ENCODE results near the gene ABR. TPM values are rescaled to one million over a fixed set of nuclear protein-coding genes. Genes with fewer than 3 reads are reported as not detected.

Gene ABR
- polyA plus RNA-seq, 3 donors = 19.8 to 160 (median 26.0) TPM

GRCh38 chr17:1162116-1162855 lies 17.5 kb downstream of the ABR start:
- no peaks in the 10 kb centered on the region for H3K27me3 Mint-ChIP-seq (ENCODE audit: low read depth in 3 of 3)
- no peak for DNase-seq
- 97% methylated on average over 10 of the region's 16 CpGs for WGBS (ENCODE audit: insufficient coverage)
- Histone ChIP-seq H3K4me2 (replicated peaks; ENCODE audit: extremely low read depth, low read length, poor library complexity, severe bottlenecking) (no peak overlapping the region), H3K9ac (ENCODE audit: insufficient read depth, low read length, poor library complexity, severe bottlenecking) (no peak overlapping the region), H3K27ac (ENCODE audit: low read depth in 1 of 2, low read length in 2 of 2) (no peak overlapping the region), H3K9me3 (replicated peaks in 1 of 2; ENCODE audit: control insufficient read depth in 1 of 2, insufficient read depth in 1 of 2, low read length in 2 of 2) (peaks cover 0 to 5% of the 10 kb centered on the region in 2 donors), H3K4me3 (replicated peaks in 1 of 3; ENCODE audit: low read depth in 2 of 3, low read length in 3 of 3) (no peak overlapping the region), H3K36me3 (replicated peaks in 1 of 2; ENCODE audit: control insufficient read depth in 1 of 2, insufficient read depth in 2 of 2, low read length in 2 of 2) (peaks cover 2 to 7% of the 10 kb centered on the region in 2 donors), H2AFZ (ENCODE audit: insufficient read depth, low read depth, low read length, poor library complexity, severe bottlenecking) (no peak overlapping the region), H3K79me2 (ENCODE audit: insufficient read depth, low read length) (peaks cover 78% of the 10 kb centered on the region), H4K20me1 (ENCODE audit: insufficient read depth, low read length) (peaks cover 93% of the 10 kb centered on the region), H3K27me3 (ENCODE audit: control insufficient read depth in 2 of 2, insufficient read depth in 2 of 2, low read length in 2 of 2) (no peaks in the 10 kb centered on the region), H3K4me1 (ENCODE audit: control insufficient read depth in 1 of 2, insufficient read depth in 2 of 2, low read length in 2 of 2) (peaks cover 0 to 2% of the 10 kb centered on the region in 2 donors)
- peaks cover 0 to 7% (median 2%) of the 10 kb centered on the region in 7 donors for H3K9me3 Mint-ChIP-seq
- H3K36me3 Mint-ChIP-seq = peaks cover 3 to 26% of the 10 kb centered on the region in 2 donors
- no peak overlapping the region for H3K4me3 Mint-ChIP-seq
- H3K4me1 Mint-ChIP-seq = peaks cover 21% of the 10 kb centered on the region
- intact Hi-C loops (cut with micrococcal nuclease) = no loop called here
- TF ChIP-seq CTCF (IDR thresholded peaks at IDR 0.05) = no peak
- peak overlapping the region in 2 of 7 donors; percentile 15 to 30 for H3K27ac Mint-ChIP-seq

- Mint-ChIP-seq H3K4me3 (no peak overlapping the region), H3K4me1 (peaks cover 18% of the 10 kb centered on the region), H3K9me3 (peaks cover 0 to 7% (median 2%) of the 10 kb centered on the region in 7 donors), H3K27ac (no peak overlapping the region), H3K36me3 (peaks cover 6 to 32% of the 10 kb centered on the region in 2 donors), H3K27me3 (ENCODE audit: low read depth in 3 of 3) (no peaks in the 10 kb centered on the region)
- intact Hi-C loops (cut with micrococcal nuclease) = no loop called here
- no peak for TF ChIP-seq CTCF (IDR thresholded peaks at IDR 0.05)
- H3K27ac ChIP-seq (ENCODE audit: low read depth in 1 of 2, low read length in 2 of 2) = no peak overlapping the region
- no peaks in the 10 kb centered on the region for H3K27me3 ChIP-seq (ENCODE audit: control insufficient read depth in 2 of 2, insufficient read depth in 2 of 2, low read length in 2 of 2)
- peaks cover 0 to 2% of the 10 kb centered on the region in 2 donors for H3K4me1 ChIP-seq (ENCODE audit: control insufficient read depth in 1 of 2, insufficient read depth in 2 of 2, low read length in 2 of 2)
- H3K9me3 ChIP-seq (replicated peaks in 1 of 2; ENCODE audit: control insufficient read depth in 1 of 2, insufficient read depth in 1 of 2, low read length in 2 of 2) = peaks cover 0 to 5% of the 10 kb centered on the region in 2 donors
- H3K9ac ChIP-seq (ENCODE audit: insufficient read depth, low read length, poor library complexity, severe bottlenecking) = no peak overlapping the region
- H3K4me3 ChIP-seq (replicated peaks in 1 of 3; ENCODE audit: low read depth in 2 of 3, low read length in 3 of 3) = no peak overlapping the region
- H3K79me2 ChIP-seq (ENCODE audit: insufficient read depth, low read length) = peaks cover 80% of the 10 kb centered on the region
- H3K4me2 ChIP-seq (replicated peaks; ENCODE audit: extremely low read depth, low read length, poor library complexity, severe bottlenecking) = no peak overlapping the region
- DNase-seq = no peak
- H2AFZ ChIP-seq (ENCODE audit: insufficient read depth, low read depth, low read length, poor library complexity, severe bottlenecking) = no peak overlapping the region
- WGBS (ENCODE audit: insufficient coverage) = 98% methylated on average over 22 of the region's 32 CpGs
- peaks cover 93% of the 10 kb centered on the region for H4K20me1 ChIP-seq (ENCODE audit: insufficient read depth, low read length)
- H3K36me3 ChIP-seq (replicated peaks in 1 of 2; ENCODE audit: control insufficient read depth in 1 of 2, insufficient read depth in 2 of 2, low read length in 2 of 2) = peaks cover 2 to 7% of the 10 kb centered on the region in 2 donors
Observed at GRCh38 chr17:1160591-1161390, 19.0 kb downstream of the ABR start.
